Erythroblast (primary cell): ENCODE data around the gene RPS24.

ENCODE experiments used
- GATA1 ChIP-seq: IDR thresholded peaks from 2 replicates; pipeline ENCODE4 v1.6.1; 2011; ENCODE audit warnings: low read depth, mild to moderate bottlenecking, control low read depth, low read length, moderate library complexity
- POLR2A ChIP-seq: IDR thresholded peaks from 2 replicates; pipeline ENCODE4 v1.6.1; 2011; ENCODE audit warnings: mild to moderate bottlenecking, low read length

GRCh38 chr10:78033387-78033636 is 351 bp upstream of the RPS24 start:
- TF ChIP-seq POLR2A = no peak
- no peak for TF ChIP-seq GATA1
